T-helper 22 cell (primary cell): ENCODE measurements around the gene TRPT1.

Experiments
- DNase-seq: peaks from one replicate; pipeline ENCODE4 v3.0.0-alpha.2; 2020; ENCODE audit warnings: low read depth

Gene TRPT1

GRCh38 chr11:64230171-64230984, 4.4 kb upstream of the TRPT1 start, which contains the start of gene DNAJC4:
DNAJC4 (plus strand) TSS chr11:64230548; CDS start chr11:64230855, 307 bp downstream.
- DNase-seq: peak; percentile 83

- no peak for DNase-seq
Observed at GRCh38 chr11:64229744-64230170, 3.8 kb upstream of the TRPT1 start.

GRCh38 chr11:64229090-64229743, 3.2 kb upstream of the TRPT1 start:
- DNase-seq: no peak

- no peak for DNase-seq
Observed at GRCh38 chr11:64227405-64227956, 1.5 kb upstream of the TRPT1 start.

GRCh38 chr11:64226507-64227051, 593 bp upstream of the TRPT1 start:
- DNase-seq: peak; percentile 60

GRCh38 chr11:64224891-64225607, 937 bp downstream of the TRPT1 start:
- no peak for DNase-seq

- no peak for DNase-seq
Observed at GRCh38 chr11:64224151-64224890, 1.7 kb downstream of the TRPT1 start.

- no peak for DNase-seq
Observed at GRCh38 chr11:64223001-64223651, 2.9 kb downstream of the TRPT1 start.

- no peak for DNase-seq
Observed at GRCh38 chr11:64222651-64223000, 3.4 kb downstream of the TRPT1 start.

- no peak for DNase-seq
Observed at GRCh38 chr11:64220798-64221197, 5.2 kb downstream of the TRPT1 start.

GRCh38 chr11:64220271-64220670, 5.7 kb downstream of the TRPT1 start:
- no peak for DNase-seq

- no peak for DNase-seq
Observed at GRCh38 chr11:64219755-64220154, 6.2 kb downstream of the TRPT1 start.

- no peak for DNase-seq
Observed at GRCh38 chr11:64219354-64219684, 6.7 kb downstream of the TRPT1 start.

GRCh38 chr11:64218628-64219353, 7.2 kb downstream of the TRPT1 start:
- DNase-seq: no peak

- DNase-seq: no peak
Observed at GRCh38 chr11:64216879-64217278, 9.1 kb downstream of the TRPT1 start.

GRCh38 chr11:64211181-64211872, 14.7 kb downstream of the TRPT1 start:
- no peak for DNase-seq

GRCh38 chr11:64210301-64211020, 15.5 kb downstream of the TRPT1 start:
- DNase-seq: no peak

GRCh38 chr11:64209563-64209843, 16.5 kb downstream of the TRPT1 start:
- DNase-seq: no peak

- no peak for DNase-seq
Observed at GRCh38 chr11:64208796-64209562, 17.0 kb downstream of the TRPT1 start.
